HepG2 (cell line): Measurements from ENCODE around the gene UBE2H. TPM values are rescaled to one million over a fixed set of nuclear protein-coding genes. Genes with fewer than 3 reads are reported as not detected.
A peak's percentile ranks its signal among the peaks of the same experiment; 100 is the strongest.

Source experiments
- GABPB1 ChIP-seq: IDR thresholded peaks from 2 replicates; pipeline ENCODE4 v1.6.1; 2016; ENCODE audit warnings: mild to moderate bottlenecking, missing genetic modification reagents, moderate library complexity, missing compliant biosample characterization
- KAT7 ChIP-seq: IDR thresholded peaks from 2 replicates; pipeline ENCODE4 v1.6.1; 2018; ENCODE audit warnings: borderline replicate concordance, missing compliant biosample characterization
- MAF1 ChIP-seq: sonication (generic); formaldehyde crosslinking; IDR thresholded peaks from 2 replicates; pipeline ENCODE4 v1.5.0; 2020; ENCODE audit warnings: missing genetic modification reagents, borderline replicate concordance
- NFIB ChIP-seq: sonication (generic); formaldehyde crosslinking; IDR thresholded peaks from 2 replicates; pipeline ENCODE4 v1.9.0; 2021; ENCODE audit warnings: missing genetic modification reagents, mild to moderate bottlenecking, borderline replicate concordance
- RFXANK ChIP-seq: IDR thresholded peaks from 2 replicates; pipeline ENCODE4 v1.6.1; 2016
- SAP130 ChIP-seq: IDR thresholded peaks from 2 replicates; pipeline ENCODE4 v1.6.1; 2016; ENCODE audit warnings: low read depth
- SP5 ChIP-seq: IDR thresholded peaks from 2 replicates; pipeline ENCODE4 v1.6.1; 2016; ENCODE audit warnings: low read depth, borderline replicate concordance
- STAG1 ChIP-seq: sonication (generic); formaldehyde crosslinking; IDR thresholded peaks from 2 replicates; pipeline ENCODE4 v1.4.0; 2020; ENCODE audit warnings: missing genetic modification reagents
- TEAD3 ChIP-seq: optimal IDR thresholded peaks from 2 replicates; pipeline ENCODE3; 2016; ENCODE audit warnings: borderline replicate concordance
- ZNF224 ChIP-seq: sonication (generic); formaldehyde crosslinking; IDR thresholded peaks from 2 replicates; pipeline ENCODE4 v1.5.0; 2020; ENCODE audit warnings: mild to moderate bottlenecking, missing genetic modification reagents
- ZNF263 ChIP-seq: sonication (generic); formaldehyde crosslinking; IDR thresholded peaks from 2 replicates; pipeline ENCODE4 v1.4.0; 2020; ENCODE audit warnings: missing genetic modification reagents
- ZNF782 ChIP-seq: sonication (generic); formaldehyde crosslinking; IDR thresholded peaks from 2 replicates; pipeline ENCODE4 v1.4.0; 2020; ENCODE audit warnings: missing genetic modification reagents, mild to moderate bottlenecking, borderline replicate concordance
- polyA plus RNA-seq, 8 experiments: library from polyadenylated mRNA; depleted of rRNA in 3 of 8; stranded (reverse) in 7 of 8; unstranded in 1 of 8; fragments of >200 nt; fragmentation: Illumina TruSeq in 4 of 8; extraction: Trizol in 4 of 8; gene quantifications; 2 replicates each; pipeline versions ENCODE4 v1.2.1 to v1.2.3, GENCODE V29; 2011 to 2016; ENCODE audit warnings: low read depth in 4 of 8, missing spikeins in 1 of 8, mixed read lengths in 1 of 8; ENCODE audit not compliant: insufficient read depth in 1 of 8
- total RNA-seq, 5 experiments: library from RNA; depleted of rRNA; stranded (reverse); fragments of >200 nt; fragmentation: Illumina TruSeq; extraction: Trizol; gene quantifications; 2 replicates each; pipeline ENCODE4 v1.2.3, GENCODE V29; 2016; ENCODE audit warnings: low read depth in 1 of 5
- TF ChIP-seq, protein P1 (sequence below): sonication (generic); formaldehyde crosslinking; IDR thresholded peaks from 2 replicates; pipeline ENCODE4 v1.4.0; 2020; ENCODE audit warnings: mild to moderate bottlenecking, missing genetic modification reagents
- TF ChIP-seq, protein P2 (sequence below): sonication (generic); formaldehyde crosslinking; IDR thresholded peaks from 2 replicates; pipeline ENCODE4 v1.9.0; 2022; ENCODE audit warnings: low read depth, missing genetic modification reagents
- TF ChIP-seq, protein P3 (sequence below): sonication (generic); formaldehyde crosslinking; IDR thresholded peaks from 2 replicates; pipeline ENCODE4 v1.4.0; 2020; ENCODE audit warnings: mild to moderate bottlenecking, missing genetic modification reagents
- TF ChIP-seq, protein P4 (sequence below): sonication (generic); formaldehyde crosslinking; IDR thresholded peaks from 2 replicates; pipeline ENCODE4 v1.4.0; 2020; ENCODE audit warnings: mild to moderate bottlenecking, missing genetic modification reagents

The UBE2H gene
- total and polyA plus RNA-seq, 2 of the 13 experiments (the other 11 are each of a cell fraction or from before 2014, with no cell fraction given), result 15.5 to 40.1 TPM

DNA sequence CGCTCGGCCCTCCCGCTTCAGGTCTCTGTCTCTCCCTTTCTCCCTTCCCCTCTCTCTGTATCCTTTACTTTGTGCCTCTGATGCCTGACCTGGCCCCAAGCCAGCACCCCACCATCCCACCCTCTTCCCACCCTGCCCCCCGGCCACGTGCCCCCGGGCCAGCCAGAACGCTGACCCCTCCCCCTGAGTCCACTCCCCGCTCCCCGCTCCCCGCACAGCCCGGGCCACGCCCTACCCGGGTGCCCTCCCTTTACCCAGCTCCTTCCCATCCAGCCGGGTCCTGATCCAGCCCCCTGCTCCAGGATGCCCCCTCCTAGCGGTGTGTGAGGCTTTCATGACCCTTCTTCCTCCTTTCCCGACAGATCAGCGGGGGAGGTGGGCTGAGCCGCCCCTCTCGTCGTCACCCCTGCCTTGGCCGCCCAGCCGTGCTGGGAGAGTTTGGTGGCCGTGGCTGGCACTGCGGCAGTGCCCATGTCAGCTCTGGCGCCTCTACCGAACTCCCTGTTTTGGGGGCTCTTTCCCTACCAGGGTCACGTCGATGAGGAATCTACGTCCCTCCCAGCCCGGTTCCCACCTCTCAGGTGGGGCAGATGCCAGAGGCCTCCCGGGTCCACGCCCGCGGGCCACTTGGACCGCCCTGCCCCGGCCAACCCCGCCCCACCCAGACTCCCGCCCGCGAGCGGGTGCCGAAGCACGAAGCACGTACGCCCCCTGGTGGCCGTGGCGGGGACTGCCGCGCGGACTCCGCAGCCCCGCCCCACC is 127.4 kb downstream of the UBE2H start (continued):
- TF ChIP-seq TEAD3 (CRISPR knock-in tag) (peak; percentile 27), KAT7 (CRISPR knock-in tag) (0 out of 2 replicates have a peak, but pooled peaks have one; percentile 53), STAG1 (CRISPR knock-in tag) (peak; percentile 77), ZNF263 (CRISPR knock-in tag) (0 out of 2 replicates have a peak, but pooled peaks have one; percentile 24), SAP130 (CRISPR knock-in tag) (no peak), MAF1 (0 out of 2 replicates have a peak, but pooled peaks have one; percentile 60), SP5 (CRISPR knock-in tag) (peak; percentile 43; the same call in 1 of the 2 replicates), NFIB (CRISPR knock-in tag) (peak; percentile 35; the same call in 1 of the 2 replicates), ZNF224 (CRISPR knock-in tag) (no peak), RFXANK (no peak), GABPB1 (CRISPR knock-in tag) (peak; percentile 24; the same call in 1 of the 2 replicates), ZNF782 (CRISPR knock-in tag) (0 out of 2 replicates have a peak, but pooled peaks have one; percentile 41)
- TF ChIP-seq, protein P1, sequence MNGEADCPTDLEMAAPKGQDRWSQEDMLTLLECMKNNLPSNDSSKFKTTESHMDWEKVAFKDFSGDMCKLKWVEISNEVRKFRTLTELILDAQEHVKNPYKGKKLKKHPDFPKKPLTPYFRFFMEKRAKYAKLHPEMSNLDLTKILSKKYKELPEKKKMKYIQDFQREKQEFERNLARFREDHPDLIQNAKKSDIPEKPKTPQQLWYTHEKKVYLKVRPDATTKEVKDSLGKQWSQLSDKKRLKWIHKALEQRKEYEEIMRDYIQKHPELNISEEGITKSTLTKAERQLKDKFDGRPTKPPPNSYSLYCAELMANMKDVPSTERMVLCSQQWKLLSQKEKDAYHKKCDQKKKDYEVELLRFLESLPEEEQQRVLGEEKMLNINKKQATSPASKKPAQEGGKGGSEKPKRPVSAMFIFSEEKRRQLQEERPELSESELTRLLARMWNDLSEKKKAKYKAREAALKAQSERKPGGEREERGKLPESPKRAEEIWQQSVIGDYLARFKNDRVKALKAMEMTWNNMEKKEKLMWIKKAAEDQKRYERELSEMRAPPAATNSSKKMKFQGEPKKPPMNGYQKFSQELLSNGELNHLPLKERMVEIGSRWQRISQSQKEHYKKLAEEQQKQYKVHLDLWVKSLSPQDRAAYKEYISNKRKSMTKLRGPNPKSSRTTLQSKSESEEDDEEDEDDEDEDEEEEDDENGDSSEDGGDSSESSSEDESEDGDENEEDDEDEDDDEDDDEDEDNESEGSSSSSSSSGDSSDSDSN (CRISPR knock-in tag), result peak; percentile 35; the same call in 1 of the 2 replicates
- TF ChIP-seq, protein P2, sequence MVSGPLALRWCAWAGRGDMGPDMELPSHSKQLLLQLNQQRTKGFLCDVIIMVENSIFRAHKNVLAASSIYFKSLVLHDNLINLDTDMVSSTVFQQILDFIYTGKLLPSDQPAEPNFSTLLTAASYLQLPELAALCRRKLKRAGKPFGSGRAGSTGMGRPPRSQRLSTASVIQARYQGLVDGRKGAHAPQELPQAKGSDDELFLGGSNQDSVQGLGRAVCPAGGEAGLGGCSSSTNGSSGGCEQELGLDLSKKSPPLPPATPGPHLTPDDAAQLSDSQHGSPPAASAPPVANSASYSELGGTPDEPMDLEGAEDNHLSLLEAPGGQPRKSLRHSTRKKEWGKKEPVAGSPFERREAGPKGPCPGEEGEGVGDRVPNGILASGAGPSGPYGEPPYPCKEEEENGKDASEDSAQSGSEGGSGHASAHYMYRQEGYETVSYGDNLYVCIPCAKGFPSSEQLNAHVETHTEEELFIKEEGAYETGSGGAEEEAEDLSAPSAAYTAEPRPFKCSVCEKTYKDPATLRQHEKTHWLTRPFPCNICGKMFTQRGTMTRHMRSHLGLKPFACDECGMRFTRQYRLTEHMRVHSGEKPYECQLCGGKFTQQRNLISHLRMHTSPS (CRISPR knock-in tag), result peak; percentile 71; the same call in 1 of the 2 replicates
- TF ChIP-seq, protein P3, sequence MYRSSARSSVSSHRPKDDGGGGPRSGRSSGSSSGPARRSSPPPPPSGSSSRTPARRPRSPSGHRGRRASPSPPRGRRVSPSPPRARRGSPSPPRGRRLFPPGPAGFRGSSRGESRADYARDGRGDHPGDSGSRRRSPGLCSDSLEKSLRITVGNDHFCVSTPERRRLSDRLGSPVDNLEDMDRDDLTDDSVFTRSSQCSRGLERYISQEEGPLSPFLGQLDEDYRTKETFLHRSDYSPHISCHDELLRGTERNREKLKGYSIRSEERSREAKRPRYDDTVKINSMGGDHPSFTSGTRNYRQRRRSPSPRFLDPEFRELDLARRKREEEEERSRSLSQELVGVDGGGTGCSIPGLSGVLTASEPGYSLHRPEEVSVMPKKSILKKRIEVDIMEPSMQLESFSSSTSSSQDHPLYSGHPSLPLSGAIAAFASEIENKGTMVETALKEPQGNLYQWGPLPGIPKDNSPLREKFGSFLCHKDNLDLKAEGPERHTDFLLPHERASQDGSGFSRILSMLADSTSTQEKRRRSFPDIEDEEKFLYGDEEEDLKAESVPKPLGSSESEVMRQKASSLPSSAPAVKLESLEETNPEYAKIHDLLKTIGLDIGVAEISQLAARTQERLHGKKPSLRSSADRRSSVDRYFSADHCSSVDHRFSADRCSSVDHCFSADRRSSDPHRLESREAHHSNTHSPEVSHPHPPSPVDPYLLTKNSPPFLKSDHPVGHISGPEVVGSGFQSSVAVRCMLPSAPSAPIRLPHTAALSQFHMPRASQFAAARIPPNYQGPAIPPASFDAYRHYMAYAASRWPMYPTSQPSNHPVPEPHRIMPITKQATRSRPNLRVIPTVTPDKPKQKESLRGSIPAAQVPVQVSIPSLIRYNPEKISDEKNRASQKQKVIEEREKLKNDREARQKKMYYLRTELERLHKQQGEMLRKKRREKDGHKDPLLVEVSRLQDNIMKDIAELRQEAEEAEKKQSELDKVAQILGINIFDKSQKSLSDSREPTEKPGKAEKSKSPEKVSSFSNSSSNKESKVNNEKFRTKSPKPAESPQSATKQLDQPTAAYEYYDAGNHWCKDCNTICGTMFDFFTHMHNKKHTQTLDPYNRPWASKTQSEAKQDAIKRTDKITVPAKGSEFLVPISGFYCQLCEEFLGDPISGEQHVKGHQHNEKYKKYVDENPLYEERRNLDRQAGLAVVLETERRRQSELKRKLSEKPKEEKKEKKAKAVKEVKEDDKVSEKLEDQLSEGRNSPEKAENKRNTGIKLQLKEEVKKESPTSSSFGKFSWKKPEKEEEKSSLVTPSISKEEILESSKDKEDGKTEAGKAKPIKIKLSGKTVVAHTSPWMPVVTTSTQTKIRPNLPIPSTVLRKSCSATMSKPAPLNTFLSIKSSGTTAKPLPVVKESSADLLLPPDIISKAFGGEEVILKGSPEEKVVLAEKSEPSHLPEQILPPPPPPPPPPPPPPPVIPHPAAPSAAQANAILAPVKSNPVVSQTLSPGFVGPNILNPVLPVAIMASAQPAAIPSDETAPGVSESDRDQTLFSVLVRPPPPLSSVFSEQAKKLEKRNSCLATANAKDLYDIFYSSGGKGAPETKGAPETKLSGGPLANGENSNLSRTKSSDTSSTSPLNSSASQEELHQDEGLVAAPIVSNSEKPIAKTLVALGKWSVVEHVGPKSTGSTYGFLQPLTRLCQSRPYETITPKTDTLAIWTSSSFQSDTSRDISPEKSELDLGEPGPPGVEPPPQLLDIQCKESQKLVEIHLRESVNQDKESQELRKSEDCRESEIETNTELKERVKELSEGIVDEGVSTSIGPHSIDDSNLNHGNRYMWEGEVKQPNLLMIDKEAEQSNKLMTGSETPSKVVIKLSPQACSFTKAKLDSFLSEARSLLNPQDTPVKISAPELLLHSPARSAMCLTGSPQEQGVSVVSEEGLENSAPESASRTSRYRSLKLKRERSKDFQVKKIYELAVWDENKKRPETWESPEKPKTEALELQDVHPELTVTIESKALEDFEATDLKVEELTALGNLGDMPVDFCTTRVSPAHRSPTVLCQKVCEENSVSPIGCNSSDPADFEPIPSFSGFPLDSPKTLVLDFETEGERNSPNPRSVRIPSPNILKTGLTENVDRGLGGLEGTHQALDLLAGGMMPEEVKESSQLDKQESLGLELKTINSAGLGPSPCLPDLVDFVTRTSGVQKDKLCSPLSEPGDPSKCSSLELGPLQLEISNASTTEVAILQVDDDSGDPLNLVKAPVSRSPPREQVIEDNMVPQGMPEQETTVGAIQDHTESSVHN, result no peak
- TF ChIP-seq, protein P4, sequence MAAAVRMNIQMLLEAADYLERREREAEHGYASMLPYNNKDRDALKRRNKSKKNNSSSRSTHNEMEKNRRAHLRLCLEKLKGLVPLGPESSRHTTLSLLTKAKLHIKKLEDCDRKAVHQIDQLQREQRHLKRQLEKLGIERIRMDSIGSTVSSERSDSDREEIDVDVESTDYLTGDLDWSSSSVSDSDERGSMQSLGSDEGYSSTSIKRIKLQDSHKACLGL (CRISPR knock-in tag), result 0 out of 2 replicates have a peak, but pooled peaks have one; percentile 34
